UCSD-AML1 (cell line): ENCODE measurements around the gene PGBD5.

ENCODE experiments used
- DNase-seq: peaks from one replicate; lab custom pipeline; 2025; ENCODE audit not compliant: unreplicated experiment; lab: John Stamatoyannopoulos, UW

PGBD5 gene

GRCh38 chr1:230283678-230284077 lies 142.5 kb downstream of the PGBD5 start:
- no peak for DNase-seq

DNA sequence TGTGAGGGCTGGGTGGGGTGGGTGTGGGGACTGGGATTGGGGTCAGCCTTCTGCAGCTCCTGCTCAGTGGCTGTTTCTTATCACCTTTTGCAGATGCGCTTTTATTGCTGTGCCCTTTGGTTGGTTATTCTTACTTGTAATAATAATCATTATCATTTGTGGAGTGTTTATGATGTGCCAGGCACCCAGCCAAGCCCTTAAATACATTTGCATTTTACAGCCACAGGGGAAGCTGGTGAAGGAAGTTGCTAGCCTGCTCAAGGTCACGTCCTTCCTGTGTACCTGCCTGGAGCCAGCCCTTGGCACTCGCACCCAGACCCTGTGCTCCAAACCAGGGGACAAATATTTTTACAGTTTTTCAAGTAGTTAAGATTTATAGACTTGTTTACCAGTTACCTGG lies 144.0 kb downstream of the PGBD5 start:
- no peak for DNase-seq

- no peak for DNase-seq
These were observed 144.6 kb downstream of the PGBD5 start for GRCh38 chr1:230281556-230281955.

- no peak for DNase-seq
These were observed 145.2 kb downstream of the PGBD5 start for GRCh38 chr1:230280906-230281413.

DNA sequence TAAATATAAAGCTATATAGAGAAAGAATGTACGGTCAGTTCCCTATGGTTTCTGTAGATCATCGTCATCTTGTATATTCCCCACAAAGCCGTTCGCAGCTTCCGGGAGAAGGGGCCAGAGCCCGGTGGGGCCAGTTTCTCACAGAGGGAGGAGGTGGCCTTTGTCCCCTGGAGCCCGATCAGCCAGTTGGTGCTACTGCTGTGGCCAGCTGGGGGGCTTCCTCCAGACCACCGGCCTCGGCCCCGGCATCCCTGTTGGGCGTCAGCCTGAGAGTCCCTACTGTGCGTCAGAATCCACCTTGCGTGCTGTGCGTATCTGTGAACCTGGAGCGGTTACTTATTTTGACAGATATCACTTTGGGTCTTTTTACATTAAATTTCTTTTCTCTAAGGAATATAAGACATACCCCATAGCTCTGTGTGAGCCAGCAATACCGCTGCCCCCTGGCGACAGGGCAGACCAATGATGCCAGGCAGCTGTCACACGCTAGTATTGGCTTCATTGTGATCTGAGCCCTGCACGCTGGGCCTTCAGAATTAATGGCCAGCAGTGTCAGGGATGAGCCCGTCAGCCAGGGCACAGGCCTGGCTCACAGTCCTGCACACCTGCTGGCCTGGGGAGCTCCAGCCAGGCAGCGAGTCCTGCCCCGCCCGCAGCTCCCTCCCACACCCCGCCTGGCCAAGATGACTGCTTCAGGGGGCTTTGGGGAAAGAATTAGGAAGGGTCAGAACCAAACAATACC lies 145.9 kb downstream of the PGBD5 start:
- DNase-seq: no peak

DNA sequence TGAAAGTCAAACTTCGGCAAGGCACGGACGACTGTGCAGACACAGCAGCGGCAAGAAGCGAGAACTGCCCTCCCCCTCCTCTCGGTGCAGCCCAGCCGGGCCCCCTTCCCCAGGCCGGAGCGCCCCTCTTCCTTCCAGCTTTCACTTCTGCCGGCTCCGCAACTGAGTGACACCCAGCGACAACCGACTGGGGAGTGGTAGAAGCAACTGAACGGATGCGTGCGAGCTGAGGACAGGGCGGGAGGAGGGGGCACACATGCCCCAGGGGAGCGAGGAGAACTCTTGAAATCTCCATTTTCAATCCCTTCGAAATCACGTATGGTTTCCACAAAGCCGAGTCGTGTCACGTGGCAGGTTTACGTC lies 146.6 kb downstream of the PGBD5 start:
- DNase-seq: no peak

GRCh38 chr1:230278871-230279582 lies 147.1 kb downstream of the PGBD5 start:
- no peak for DNase-seq

GRCh38 chr1:230278376-230278775 lies 147.8 kb downstream of the PGBD5 start:
- no peak for DNase-seq

- DNase-seq: no peak
These were observed 148.7 kb downstream of the PGBD5 start for GRCh38 chr1:230277201-230278025.

DNA sequence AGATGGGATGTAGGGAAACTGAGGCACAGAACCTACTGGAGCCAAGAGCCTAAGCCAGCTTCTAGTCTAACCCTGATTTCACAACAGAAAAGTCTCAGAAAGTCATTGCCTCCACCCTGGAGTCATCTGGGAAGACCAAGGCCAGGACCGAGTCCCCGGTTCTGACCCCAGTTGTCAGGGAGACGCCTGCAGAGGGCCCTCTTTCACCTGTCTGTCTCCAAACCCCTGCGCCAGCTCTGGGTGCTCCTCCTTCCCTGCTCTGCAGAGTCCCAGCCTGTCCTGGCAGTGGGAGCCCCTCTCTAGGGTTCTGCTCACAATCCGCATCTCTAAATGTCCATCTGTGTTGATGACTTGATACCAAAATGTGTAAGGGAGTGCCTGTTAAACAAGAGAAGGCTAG lies 149.7 kb downstream of the PGBD5 start:
- DNase-seq: no peak

DNA sequence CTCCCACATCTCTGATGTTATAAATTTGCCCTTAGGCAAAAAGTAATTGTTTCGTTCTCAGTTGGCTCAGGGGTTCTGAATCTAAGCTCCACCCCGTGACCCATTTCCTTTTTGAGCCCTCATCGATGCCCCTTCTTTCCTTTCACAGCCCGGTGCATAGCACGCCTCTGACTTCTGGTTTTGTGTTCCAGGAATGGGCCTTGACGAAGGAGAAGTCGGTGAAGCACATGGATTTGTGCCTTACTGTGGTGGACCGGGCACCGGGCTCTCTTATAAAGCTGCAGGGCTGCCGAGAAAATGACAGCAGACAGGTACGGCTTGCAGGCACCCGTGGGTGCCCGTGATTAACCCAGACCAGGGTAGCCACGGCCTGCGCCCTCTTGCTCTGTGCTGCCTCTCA lies 151.9 kb downstream of the PGBD5 start:
- DNase-seq: peak; percentile 63

DNA sequence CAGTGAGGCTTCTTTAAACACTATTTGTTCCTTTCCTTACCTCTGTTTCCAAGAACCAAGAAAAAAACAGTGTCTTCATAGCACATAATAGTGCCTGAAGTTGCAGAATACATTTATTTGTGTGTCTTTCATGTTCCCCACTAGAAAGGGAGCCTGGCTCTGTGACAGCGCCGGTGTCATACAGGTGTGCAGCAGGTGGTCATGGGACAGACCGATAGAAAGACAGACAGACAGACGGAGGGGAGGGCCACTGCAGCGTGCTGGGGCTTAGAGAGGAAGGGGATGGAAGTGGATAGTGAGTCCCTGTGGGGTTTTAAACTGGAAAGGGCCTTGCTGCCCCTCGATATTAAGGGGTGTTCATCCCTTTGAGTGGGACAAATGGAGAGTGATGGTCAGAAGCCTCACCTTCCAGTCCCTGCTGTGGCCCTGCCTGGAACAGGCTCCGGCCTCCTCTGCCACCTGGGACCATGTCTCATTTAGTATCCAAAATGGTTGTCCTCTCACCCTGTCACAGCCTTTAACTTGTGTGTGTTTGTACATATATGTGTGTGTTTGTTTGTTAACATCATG lies 152.9 kb downstream of the PGBD5 start:
- no peak for DNase-seq

GRCh38 chr1:230272557-230272956 lies 153.6 kb downstream of the PGBD5 start:
- DNase-seq: no peak

GRCh38 chr1:230271300-230272035 lies 154.7 kb downstream of the PGBD5 start:
- DNase-seq: peak; percentile 66

GRCh38 chr1:230270559-230271281 lies 155.4 kb downstream of the PGBD5 start:
- peak; percentile 66 for DNase-seq

DNA sequence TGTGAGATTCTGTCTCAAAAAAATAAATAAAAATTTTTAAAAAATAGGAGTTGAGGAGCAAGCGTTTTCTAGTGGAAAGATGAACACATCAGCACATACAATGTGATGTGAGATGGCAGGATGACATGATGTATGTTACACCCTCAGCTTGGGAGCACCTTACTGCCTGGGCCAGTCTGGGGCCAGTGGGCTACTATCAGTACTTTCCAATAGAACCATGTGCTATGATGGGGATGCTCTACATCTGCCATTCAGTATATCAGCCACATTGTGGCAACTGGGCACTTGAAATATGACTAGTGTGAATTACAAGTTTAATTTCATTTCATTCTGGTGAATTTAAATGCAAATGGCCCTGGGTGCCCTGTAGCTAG lies 156.0 kb downstream of the PGBD5 start:
- no peak for DNase-seq

GRCh38 chr1:230268371-230269170 lies 157.6 kb downstream of the PGBD5 start:
- DNase-seq: peak; percentile 44

GRCh38 chr1:230267338-230268065 lies 158.6 kb downstream of the PGBD5 start:
- no peak for DNase-seq

DNA sequence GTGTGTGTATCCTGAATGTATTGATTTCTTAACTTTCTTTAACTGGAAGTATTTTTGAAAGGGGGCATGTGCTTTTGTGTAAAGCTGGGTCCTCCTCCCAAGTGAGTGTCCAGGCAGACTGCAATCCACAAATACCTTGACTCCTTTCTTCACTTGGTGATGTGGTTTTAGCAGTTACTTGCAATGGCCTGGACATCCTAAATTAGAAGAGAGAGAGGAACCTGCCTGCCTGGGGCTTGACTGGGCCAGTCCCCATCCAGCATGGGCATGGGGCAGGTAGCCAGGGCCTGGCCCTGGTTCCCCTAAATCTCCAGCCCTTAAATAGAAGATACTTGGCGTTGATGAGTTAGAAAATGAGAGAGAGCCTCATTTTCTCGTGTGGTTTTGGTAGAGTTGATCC lies 159.7 kb downstream of the PGBD5 start:
- no peak for DNase-seq
